ENCODE measurements around the gene ADRA2B. TPM values are rescaled to one million over a fixed set of nuclear protein-coding genes. Genes with fewer than 3 reads are reported as not detected.
"Not testable (repeated sequence)": the region's sequence is repeated elsewhere in the genome, so short reads cannot be mapped to it uniquely, and the experiment has no call there.

ADRA2B gene
- total RNA-seq, 1 donor from 2014 or later: 0.14 TPM

DNA sequence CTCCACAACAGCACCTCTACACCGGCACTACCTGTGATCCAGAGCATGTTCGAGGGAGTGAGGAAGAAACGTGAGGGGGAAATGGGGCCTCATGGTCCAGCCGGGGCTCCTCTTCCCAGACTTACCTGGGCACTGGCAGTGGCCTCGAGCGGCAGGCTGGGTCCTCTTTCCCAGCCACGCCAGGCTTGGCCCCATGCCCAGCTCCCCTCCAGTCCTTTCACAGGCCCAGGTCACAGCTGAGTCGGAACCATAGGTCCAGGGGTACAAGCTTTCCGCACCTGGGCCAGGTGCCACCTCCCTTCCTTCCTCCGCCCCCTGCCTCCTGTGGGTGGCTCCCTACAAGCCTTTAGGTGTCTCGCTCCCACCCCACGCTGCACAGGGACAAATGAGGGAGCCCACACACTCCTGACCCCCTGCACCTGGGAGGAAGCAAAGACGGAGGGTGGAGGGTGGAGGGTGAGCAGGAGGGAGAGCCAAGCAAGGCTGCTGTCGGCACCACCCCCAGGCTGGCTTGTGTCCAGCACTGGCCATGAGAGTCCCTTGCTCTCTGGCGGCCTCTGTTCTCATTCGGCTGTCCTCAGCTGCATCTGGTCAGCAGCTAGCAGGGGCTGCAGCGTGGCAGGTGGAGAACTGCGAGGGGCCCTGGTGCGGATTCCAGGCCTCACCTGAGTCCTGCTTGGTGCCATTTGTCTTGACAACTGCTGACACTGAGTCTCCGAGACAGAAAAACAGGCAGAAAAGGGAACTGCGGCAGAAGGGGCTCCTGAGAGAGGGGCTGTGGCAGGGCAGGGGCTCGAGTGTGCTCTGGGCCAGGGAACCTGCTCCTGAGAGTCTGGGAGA, 26.8 kb downstream of the ADRA2B start:
- ATAC-seq (no peak), DNase-seq (peak; percentile 63)
- Histone ChIP-seq H3K27me3 (no peaks in the 10 kb centered on the region), H3K27ac (no peak overlapping the region), H3K36me3 (no peaks in the 10 kb centered on the region), H3K9me3 (no peaks in the 10 kb centered on the region), H3K4me1 (no peaks in the 10 kb centered on the region), H3K4me3 (no peak overlapping the region)
- intact Hi-C loops (cut with DNase I): no loop called here
- TF ChIP-seq, protein P1, sequence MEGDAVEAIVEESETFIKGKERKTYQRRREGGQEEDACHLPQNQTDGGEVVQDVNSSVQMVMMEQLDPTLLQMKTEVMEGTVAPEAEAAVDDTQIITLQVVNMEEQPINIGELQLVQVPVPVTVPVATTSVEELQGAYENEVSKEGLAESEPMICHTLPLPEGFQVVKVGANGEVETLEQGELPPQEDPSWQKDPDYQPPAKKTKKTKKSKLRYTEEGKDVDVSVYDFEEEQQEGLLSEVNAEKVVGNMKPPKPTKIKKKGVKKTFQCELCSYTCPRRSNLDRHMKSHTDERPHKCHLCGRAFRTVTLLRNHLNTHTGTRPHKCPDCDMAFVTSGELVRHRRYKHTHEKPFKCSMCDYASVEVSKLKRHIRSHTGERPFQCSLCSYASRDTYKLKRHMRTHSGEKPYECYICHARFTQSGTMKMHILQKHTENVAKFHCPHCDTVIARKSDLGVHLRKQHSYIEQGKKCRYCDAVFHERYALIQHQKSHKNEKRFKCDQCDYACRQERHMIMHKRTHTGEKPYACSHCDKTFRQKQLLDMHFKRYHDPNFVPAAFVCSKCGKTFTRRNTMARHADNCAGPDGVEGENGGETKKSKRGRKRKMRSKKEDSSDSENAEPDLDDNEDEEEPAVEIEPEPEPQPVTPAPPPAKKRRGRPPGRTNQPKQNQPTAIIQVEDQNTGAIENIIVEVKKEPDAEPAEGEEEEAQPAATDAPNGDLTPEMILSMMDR (IDR thresholded peaks at IDR 0.05): no peak

DNA sequence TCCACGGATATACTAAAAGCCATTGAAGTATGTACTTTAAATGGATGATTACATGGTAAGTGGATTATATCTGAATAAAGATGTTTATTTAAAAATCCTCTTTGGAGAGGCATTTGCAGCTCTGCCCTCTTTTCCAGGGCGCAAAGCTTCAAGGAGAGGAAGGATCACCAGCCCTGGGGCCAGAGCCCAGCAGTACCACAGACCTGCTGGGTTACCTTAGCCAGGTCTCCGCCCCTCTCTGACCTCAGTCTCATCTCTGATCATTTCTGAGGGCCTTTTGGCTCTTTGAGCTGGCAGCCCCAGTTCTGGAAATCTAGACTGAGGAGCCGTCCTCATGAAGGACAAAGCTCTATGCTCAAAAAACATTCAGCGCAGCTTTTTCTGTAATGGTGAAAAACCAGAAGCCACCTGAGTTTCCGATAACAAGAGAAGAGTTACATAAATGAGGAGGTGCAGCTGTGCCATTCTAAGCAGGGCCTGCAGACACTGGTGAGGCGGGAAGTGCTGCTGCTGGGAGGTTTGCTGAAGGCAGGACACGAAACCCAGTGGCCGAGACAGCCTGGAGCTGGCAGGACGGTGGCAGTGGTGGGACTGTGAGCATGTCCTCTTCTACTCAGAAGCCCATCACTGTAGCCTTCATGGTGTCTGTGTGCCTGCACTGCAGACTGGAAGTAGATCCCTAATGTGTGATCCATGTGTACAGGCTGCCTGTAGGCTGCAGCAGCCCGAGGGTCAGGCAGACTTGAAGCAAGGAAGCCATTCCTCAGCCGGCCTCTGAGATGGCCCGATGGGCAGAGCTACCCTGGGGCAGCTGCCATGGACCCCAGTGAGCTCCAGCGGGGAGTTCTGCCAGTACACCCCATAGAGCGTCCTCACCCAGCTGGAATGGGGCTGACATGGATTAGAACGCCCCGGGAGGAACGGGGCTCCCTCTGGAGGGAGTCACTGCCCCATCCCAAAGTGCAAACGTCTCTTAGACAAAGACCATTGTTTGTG, 27.7 kb downstream of the ADRA2B start:
- intact Hi-C loops (cut with DNase I): no loop called here
- no peaks in the 10 kb centered on the region for H3K9me3 ChIP-seq
- H3K36me3 ChIP-seq: no peaks in the 10 kb centered on the region
- no peak overlapping the region for H3K4me3 ChIP-seq
- TF ChIP-seq, protein P1 (IDR thresholded peaks at IDR 0.05): no peak
- ATAC-seq (no peak), DNase-seq (peak; percentile 50)
- no peaks in the 10 kb centered on the region for H3K27me3 ChIP-seq
- no peak overlapping the region for H3K27ac ChIP-seq
- H3K4me1 ChIP-seq: no peaks in the 10 kb centered on the region

- H3K27ac ChIP-seq: no peak overlapping the region
- no peaks in the 10 kb centered on the region for H3K36me3 ChIP-seq
- H3K27me3 ChIP-seq: no peaks in the 10 kb centered on the region
- no peaks in the 10 kb centered on the region for H3K4me1 ChIP-seq
- no peak for ATAC-seq
- TF ChIP-seq, protein P1 (IDR thresholded peaks at IDR 0.05): no peak
- no peak for DNase-seq
- no peaks in the 10 kb centered on the region for H3K9me3 ChIP-seq
- H3K4me3 ChIP-seq: no peak overlapping the region
- intact Hi-C loops (cut with DNase I): no loop called here
Measured at GRCh38 chr2:96087130-96087529, 29.2 kb downstream of the ADRA2B start.

GRCh38 chr2:96085541-96086355, 30.6 kb downstream of the ADRA2B start:
- Histone ChIP-seq H3K27me3 (no peaks in the 10 kb centered on the region), H3K36me3 (no peaks in the 10 kb centered on the region), H3K9me3 (no peaks in the 10 kb centered on the region), H3K4me3 (no peak overlapping the region), H3K4me1 (no peaks in the 10 kb centered on the region), H3K27ac (no peak overlapping the region)
- intact Hi-C loops (cut with DNase I): no loop called here
- ATAC-seq: no peak
- TF ChIP-seq, protein P1 (IDR thresholded peaks at IDR 0.05): no peak
- no peak for DNase-seq

DNA sequence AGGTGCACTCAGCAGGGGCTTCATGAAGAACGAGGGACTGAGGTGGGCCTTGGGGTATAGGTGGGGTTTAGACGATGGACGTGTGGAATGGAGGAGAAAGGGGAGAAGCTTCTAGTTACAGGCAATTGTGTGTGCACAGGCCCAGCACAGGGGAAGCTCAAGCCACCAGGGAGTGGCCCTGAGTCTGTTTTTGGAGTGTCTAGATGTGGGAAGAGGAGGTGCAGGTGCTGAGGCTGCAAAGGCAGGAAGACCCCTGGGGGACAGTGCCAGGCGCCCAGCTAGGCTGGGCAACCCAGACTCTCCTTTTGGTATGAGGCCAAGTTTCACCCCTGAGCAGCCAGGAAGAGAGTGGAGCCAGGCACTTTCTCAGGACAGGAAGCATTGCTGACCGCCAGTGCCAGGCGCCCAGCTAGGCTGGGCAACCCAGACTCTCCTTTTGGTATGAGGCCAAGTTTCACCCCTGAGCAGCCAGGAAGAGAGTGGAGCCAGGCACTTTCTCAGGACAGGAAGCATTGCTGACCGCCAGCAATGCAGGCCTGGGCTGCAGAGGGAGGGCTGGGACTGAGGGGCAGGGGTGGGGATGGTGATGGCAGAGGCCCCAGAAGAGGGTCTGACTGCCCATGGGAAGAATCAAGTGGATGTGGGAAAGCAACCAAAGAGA, 31.4 kb downstream of the ADRA2B start:
- H3K4me1 ChIP-seq; H3K9me3 ChIP-seq; H3K36me3 ChIP-seq; ATAC-seq; H3K4me3 ChIP-seq; intact Hi-C loops (cut with DNase I); H3K27ac ChIP-seq; H3K27me3 ChIP-seq; DNase-seq: not testable (repeated sequence)

Measured in upper lobe of right lung (tissue), 1 donor.